T-helper 22 cell (primary cell): ENCODE data around the gene OSTF1.

Experiments
- DNase-seq: peaks from one replicate; pipeline ENCODE4 v3.0.0-alpha.2; 2020; ENCODE audit warnings: low read depth

OSTF1 gene

GRCh38 chr9:75167281-75167680 lies 79.0 kb downstream of the OSTF1 start:
- DNase-seq, result no peak

GRCh38 chr9:75168270-75169178 lies 80.2 kb downstream of the OSTF1 start:
- no peak for DNase-seq

- no peak for DNase-seq
Observed at GRCh38 chr9:75169623-75170022, 81.3 kb downstream of the OSTF1 start.

- no peak for DNase-seq
Observed at GRCh38 chr9:75170898-75171360, 82.6 kb downstream of the OSTF1 start.

- no peak for DNase-seq
Observed at GRCh38 chr9:75175395-75175794, 87.1 kb downstream of the OSTF1 start.

GRCh38 chr9:75176037-75176436 lies 87.7 kb downstream of the OSTF1 start:
- no peak for DNase-seq

GRCh38 chr9:75181750-75182149 lies 93.4 kb downstream of the OSTF1 start:
- DNase-seq, result no peak

GRCh38 chr9:75183306-75183705 lies 95.0 kb downstream of the OSTF1 start:
- no peak for DNase-seq

- no peak for DNase-seq
Observed at GRCh38 chr9:75184471-75184870, 96.2 kb downstream of the OSTF1 start.

- no peak for DNase-seq
Observed at GRCh38 chr9:75185585-75186170, 97.4 kb downstream of the OSTF1 start.

GRCh38 chr9:75186767-75187380 lies 98.6 kb downstream of the OSTF1 start:
- DNase-seq, result no peak

GRCh38 chr9:75188756-75189155 lies 100.4 kb downstream of the OSTF1 start:
- DNase-seq, result no peak

- DNase-seq, result no peak
Observed at GRCh38 chr9:75190762-75191161, 102.4 kb downstream of the OSTF1 start.
